Panc1 (cell line): ENCODE data around the gene GPR137.

Experiments used
- POLR2AphosphoS5 ChIP-seq: IDR thresholded peaks from 2 replicates; pipeline ENCODE4 v1.6.1; 2012; ENCODE audit warnings: mild to moderate bottlenecking, low read depth, low read length, moderate library complexity
- SIN3A ChIP-seq: IDR thresholded peaks from 2 replicates; pipeline ENCODE4 v1.6.1; 2012; ENCODE audit warnings: low read depth, mild to moderate bottlenecking, low read length, moderate library complexity, borderline replicate concordance; ENCODE audit not compliant: insufficient read depth
- TF ChIP-seq, protein P1 (sequence below): fragments of 450-650 bp; IDR thresholded peaks from 2 replicates; pipeline ENCODE4 v1.5.1; 2017; ENCODE audit warnings: mild to moderate bottlenecking

DNA sequence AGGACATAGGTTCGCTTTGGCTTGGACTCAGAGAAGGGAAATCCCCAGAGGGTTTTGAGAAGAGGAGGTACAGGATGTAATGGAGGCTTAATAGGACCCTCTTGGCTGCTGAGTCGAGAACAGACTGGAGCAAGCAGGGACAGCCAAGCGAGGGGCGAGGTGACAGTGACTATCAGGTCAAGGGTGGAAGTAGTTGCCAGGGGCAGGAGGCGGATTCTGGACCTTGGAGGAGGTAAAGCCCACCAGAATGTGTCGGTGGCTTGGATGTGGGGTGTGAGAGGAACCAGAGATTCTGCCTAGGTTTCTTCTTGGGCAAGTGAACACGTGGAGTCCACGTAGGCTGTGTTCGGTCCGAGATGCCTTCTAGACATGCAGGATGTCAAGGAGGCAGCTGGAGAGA is 27.3 kb downstream of the GPR137 start:
- TF ChIP-seq, protein P1, sequence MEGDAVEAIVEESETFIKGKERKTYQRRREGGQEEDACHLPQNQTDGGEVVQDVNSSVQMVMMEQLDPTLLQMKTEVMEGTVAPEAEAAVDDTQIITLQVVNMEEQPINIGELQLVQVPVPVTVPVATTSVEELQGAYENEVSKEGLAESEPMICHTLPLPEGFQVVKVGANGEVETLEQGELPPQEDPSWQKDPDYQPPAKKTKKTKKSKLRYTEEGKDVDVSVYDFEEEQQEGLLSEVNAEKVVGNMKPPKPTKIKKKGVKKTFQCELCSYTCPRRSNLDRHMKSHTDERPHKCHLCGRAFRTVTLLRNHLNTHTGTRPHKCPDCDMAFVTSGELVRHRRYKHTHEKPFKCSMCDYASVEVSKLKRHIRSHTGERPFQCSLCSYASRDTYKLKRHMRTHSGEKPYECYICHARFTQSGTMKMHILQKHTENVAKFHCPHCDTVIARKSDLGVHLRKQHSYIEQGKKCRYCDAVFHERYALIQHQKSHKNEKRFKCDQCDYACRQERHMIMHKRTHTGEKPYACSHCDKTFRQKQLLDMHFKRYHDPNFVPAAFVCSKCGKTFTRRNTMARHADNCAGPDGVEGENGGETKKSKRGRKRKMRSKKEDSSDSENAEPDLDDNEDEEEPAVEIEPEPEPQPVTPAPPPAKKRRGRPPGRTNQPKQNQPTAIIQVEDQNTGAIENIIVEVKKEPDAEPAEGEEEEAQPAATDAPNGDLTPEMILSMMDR = no peak
- TF ChIP-seq SIN3A (no peak), POLR2AphosphoS5 (no peak)
